GM19372 (cell line): ENCODE results near the gene ANKDD1B.
"Not testable (repeated sequence)": the region's sequence is repeated elsewhere in the genome, so short reads cannot be mapped to it uniquely, and the experiment has no call there.

ENCODE experiments used
- ATAC-seq: cut with Tn5 transposase; IDR thresholded peaks from one replicate; pipeline ENCODE4 v1.9.1; 2021; ENCODE audit warnings: mild to moderate bottlenecking, low read depth, moderate library complexity; ENCODE audit not compliant: unreplicated experiment

The ANKDD1B gene

GRCh38 chr5:75611311-75612225 is at the start of gene ANKDD1B:
Gene ANKDD1B (plus strand): TSS chr5:75611453. CDS start chr5:75611635, 182 bp downstream.
- ATAC-seq: no peak

- peak; percentile 11 for ATAC-seq
Measured at GRCh38 chr5:75565991-75566709, 45.1 kb upstream of the ANKDD1B start.

- ATAC-seq: peak; percentile 75
Measured at GRCh38 chr5:75566710-75567309, 44.4 kb upstream of the ANKDD1B start.

DNA sequence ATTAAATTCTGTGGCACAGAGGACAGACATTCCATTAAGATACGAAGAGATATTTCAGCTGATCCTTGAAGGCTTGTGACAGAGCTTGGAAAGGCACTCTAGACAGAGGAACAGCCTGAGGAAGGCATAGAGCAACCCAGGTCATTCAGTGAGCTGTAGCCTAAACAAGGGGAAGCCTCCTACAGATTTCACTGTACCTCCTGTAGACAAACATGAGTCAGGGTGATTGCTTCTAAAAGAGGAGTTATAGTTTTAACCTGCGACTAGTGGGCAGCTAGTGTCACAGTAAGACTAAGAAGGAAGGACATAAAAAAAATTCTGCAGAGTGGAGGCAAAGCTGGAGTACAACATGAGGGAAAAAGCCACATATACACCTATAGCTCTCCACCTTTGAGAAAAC is 43.5 kb upstream of the ANKDD1B start:
- no peak for ATAC-seq

GRCh38 chr5:75568202-75568601 is 43.1 kb upstream of the ANKDD1B start:
- no peak for ATAC-seq

- ATAC-seq: no peak
Measured at GRCh38 chr5:75571547-75571946, 39.7 kb upstream of the ANKDD1B start.

GRCh38 chr5:75574791-75575190 is 36.5 kb upstream of the ANKDD1B start:
- peak; percentile 27 for ATAC-seq

DNA sequence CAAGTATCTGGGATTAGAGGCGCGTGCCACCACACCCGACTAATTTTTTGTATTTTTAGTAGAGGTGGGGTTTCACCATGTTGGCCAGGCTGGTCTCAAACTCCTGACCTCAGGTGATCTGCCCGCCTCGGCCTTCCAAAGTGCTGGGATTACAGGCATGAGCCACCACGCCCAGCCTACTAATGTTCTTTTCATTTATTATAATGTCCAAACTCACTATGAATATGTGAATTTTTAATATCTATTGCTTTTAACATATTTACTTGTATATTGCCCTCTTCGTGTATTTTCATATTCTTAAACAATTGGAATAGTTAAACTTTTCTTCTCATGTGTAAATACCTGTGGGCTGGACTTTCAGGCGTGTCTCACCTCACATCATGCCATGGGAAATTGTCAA is 33.0 kb upstream of the ANKDD1B start:
- ATAC-seq: not testable (repeated sequence)

DNA sequence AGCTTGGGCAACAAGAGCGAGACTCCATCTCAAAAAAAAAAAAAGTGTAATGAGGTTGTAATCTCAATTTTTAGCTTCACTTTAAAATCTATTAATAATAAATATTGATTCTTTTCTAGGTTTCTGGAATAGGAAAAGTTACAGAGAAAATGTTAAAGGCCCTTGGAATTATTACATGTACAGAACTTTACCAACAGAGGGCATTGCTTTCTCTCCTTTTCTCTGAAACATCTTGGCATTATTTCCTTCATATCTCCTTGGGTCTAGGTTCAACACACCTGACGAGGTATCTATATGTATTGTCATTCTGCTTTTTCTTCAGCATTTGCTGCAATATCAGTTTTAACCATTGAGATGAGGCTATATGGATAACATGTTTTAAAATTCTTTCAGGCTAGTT is 26.6 kb upstream of the ANKDD1B start:
- no peak for ATAC-seq

- ATAC-seq: no peak
Measured at GRCh38 chr5:75588666-75589065, 22.6 kb upstream of the ANKDD1B start.

GRCh38 chr5:75600535-75600934 is 10.7 kb upstream of the ANKDD1B start:
- no peak for ATAC-seq

GRCh38 chr5:75601567-75601966 is 9.7 kb upstream of the ANKDD1B start:
- ATAC-seq: no peak

DNA sequence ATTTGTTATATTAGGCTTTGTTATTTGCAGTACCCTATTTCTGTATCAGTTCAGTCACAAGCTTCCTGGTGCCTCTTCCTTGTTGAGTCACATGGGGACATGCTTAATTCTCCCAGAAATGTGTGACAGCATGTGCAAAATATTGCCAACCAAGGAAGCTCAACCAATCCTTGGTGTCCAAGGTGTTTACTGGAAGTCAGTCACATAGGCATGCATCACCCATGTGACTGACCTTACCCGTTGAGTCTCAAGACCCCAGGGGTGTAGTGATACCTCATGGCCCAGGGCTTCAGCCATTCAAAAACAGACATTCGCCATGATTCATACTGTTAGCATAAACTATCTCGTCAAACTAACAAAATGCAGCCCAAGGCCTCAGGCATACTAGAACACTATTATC is 9.3 kb upstream of the ANKDD1B start:
- ATAC-seq: no peak

DNA sequence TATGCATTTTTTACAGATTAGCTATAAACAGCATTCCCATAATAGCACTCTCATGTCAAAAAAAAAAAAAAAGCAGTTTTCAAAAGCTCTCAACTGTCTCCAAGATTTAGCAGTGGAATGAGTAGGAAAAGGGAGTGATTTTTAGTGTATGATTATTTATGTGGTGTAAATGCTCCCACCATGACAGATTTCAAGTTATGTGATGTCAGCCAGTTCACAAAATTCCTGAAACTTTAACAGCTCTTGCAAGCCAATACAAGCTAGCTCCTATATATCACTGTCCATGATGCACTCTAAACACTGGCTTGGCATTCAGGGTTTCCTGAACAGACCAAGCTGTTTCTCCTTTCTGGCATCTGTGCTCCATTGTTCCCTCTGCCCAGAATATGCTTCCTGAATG is 7.9 kb upstream of the ANKDD1B start:
- no peak for ATAC-seq

- ATAC-seq: no peak
Measured at GRCh38 chr5:75603821-75604220, 7.4 kb upstream of the ANKDD1B start.

DNA sequence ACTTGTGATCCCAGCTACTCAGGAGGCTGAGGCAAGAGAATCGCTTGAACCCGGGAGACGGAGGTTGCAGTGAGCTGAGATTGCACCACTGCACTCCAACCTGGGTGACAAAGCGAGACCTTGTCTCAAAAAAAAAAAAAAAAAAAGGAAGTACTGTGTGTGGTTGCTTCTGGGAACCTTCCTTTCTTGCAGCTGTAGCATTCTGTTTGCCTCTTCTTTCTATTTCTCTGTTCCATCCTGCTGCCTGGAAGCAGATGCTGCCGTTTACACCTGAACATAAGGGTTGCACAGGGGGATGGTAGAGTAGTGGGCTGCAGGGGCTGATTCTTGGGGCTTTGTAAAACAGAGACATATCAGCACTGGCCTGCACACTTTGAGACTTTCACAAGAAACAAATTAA is 3.9 kb upstream of the ANKDD1B start:
- not testable (repeated sequence) for ATAC-seq

GRCh38 chr5:75608870-75609269 is 2.4 kb upstream of the ANKDD1B start:
- no peak for ATAC-seq

DNA sequence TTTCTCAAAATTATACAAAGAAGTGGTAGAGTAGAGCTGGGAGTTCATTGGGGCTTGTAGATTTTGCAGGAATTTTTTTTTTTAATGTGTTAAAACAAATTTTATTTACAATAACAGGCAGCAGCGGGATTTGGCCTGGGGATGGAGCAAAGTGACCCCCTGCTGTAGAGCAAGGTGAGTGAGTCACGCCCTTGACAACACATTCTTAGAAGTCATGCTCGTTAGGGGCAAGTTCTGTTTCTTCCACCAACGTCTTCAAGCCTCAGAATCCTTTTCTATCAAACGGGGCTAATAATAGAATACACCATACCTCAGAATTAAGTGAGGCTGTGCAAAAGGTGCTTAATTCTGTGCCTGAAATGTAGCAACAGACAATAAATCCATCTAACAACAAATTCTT is 1.1 kb upstream of the ANKDD1B start:
- no peak for ATAC-seq

DNA sequence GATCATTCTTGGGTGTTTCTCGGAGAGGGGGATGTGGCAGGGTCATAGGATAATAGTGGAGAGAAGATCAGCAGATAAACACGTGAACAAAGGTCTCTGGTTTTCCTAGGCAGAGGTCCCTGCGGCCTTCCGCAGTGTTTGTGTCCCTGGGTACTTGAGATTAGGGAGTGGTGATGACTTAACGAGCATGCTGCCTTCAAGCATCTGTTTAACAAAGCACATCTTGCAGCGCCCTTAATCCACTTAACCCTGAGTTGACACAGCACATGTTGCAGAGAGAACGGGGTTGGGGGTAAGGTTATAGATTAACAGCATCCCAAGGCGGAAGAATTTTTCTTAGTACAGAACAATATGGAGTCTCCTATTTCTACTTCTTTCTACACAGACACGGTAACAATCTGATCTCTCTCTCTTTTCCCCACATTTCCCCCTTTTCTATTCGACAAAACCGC is 368 bp upstream of the ANKDD1B start:
- not testable (repeated sequence) for ATAC-seq

DNA sequence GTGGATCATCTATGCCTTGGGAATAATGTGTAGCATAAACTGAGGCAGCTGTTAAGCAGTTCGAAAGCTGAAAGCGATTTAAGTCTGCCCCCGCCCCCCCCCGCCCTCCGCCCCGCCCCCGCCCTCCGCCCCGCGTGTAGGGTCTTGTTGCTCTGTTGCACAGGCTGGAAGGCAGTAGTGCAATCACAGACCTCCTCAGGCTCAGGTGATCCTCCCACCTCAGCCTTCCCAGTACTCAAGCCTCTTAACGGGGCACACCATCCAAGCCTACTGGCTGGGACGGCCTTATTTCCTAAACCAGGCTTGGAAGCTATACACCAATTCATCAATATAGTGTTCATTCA is 945 bp downstream of the ANKDD1B start:
- no peak for ATAC-seq

- no peak for ATAC-seq
Measured at GRCh38 chr5:75612901-75613300, 1.6 kb downstream of the ANKDD1B start.
